SU-DHL-6 (cell line): Measurements from ENCODE around the gene IL1RL1.

ENCODE experiments used
- CTCF ChIP-seq: fragments of 200-600 bp; sonication (generic); IDR thresholded peaks from one replicate; pipeline ENCODE4 v1.5.1; 2017; ENCODE audit warnings: antibody characterized with exemption, mild to moderate bottlenecking, low read length, moderate library complexity; ENCODE audit not compliant: insufficient read depth, poor library complexity, severe bottlenecking
- EZH2phosphoT487 ChIP-seq: fragments of 200-600 bp; sonication (generic), shearing (Covaris generic); conservative IDR thresholded peaks from 2 replicates; pipeline ENCODE4 v1.6.1; 2018; ENCODE audit warnings: mild to moderate bottlenecking, antibody characterized with exemption, low read length, moderate library complexity, mixed read lengths

GRCh38 chr2:102367331-102367971, 56.1 kb downstream of the IL1RL1 start:
- no peak for TF ChIP-seq EZH2phosphoT487
- TF ChIP-seq CTCF = no peak
